ENCODE data around the gene MAPKBP1. TPM values are rescaled to one million over a fixed set of nuclear protein-coding genes. Genes with fewer than 3 reads are reported as not detected.

MAPKBP1 gene
- total RNA-seq, 4 donors from 2014 or later, result 18.4 to 37.6 (median 29.8) TPM

DNA sequence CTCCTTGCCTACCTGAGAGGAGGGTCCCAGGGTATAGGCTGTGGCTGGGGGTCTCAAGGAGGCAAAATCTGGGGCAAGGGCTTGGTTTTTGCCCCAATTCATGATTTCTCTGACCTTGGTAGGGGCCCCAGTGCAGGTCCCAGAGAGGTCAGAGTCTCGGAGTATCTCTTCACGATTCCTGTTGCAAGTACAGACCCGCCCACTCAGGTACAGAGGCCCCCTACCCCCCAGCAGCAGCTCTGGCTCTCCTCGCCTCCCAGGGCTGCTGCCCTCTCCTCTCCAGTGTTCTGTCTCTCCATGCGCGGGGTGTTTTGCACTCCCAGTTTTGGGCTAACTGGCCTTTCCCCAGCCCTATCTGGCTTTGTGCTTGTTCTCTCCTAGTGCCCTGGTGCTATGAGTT is 48.2 kb downstream of the MAPKBP1 start:
- H3K36me3 ChIP-seq, result peaks cover 66 to 87% (median 66%) of the 10 kb centered on the region in 3 donors

GRCh38 chr15:41822957-41823356 is 48.7 kb downstream of the MAPKBP1 start:
- H3K4me1 ChIP-seq, result peaks cover 5 to 24% (median 6%) of the 10 kb centered on the region in 3 donors
- no peaks in the 10 kb centered on the region for H3K27me3 ChIP-seq
- TF ChIP-seq, protein P1, sequence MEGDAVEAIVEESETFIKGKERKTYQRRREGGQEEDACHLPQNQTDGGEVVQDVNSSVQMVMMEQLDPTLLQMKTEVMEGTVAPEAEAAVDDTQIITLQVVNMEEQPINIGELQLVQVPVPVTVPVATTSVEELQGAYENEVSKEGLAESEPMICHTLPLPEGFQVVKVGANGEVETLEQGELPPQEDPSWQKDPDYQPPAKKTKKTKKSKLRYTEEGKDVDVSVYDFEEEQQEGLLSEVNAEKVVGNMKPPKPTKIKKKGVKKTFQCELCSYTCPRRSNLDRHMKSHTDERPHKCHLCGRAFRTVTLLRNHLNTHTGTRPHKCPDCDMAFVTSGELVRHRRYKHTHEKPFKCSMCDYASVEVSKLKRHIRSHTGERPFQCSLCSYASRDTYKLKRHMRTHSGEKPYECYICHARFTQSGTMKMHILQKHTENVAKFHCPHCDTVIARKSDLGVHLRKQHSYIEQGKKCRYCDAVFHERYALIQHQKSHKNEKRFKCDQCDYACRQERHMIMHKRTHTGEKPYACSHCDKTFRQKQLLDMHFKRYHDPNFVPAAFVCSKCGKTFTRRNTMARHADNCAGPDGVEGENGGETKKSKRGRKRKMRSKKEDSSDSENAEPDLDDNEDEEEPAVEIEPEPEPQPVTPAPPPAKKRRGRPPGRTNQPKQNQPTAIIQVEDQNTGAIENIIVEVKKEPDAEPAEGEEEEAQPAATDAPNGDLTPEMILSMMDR (IDR thresholded peaks at IDR 0.05), result no peak
- no peak overlapping the region for H3K27ac ChIP-seq
- DNase-seq, result no peak
- H3K36me3 ChIP-seq, result peaks cover 61 to 82% (median 62%) of the 10 kb centered on the region in 3 donors
- intact Hi-C loops (cut with DNase I), result no loop called here
- no peaks in the 10 kb centered on the region for H3K9me3 ChIP-seq
- no peak overlapping the region for H3K4me3 ChIP-seq
- WGBS, 2 donors, result 67 to 79% methylated on average over 1 to 2 of the region's 6 CpGs

More for the DNA sequence above, 48.2 kb downstream of the MAPKBP1 start:
- TF ChIP-seq, protein P1 (IDR thresholded peaks at IDR 0.05), result no peak
- no peak for TF ChIP-seq POLR2A (IDR thresholded peaks at IDR 0.05)
- intact Hi-C loops (cut with DNase I), result no loop called here
- no peak for DNase-seq
- Histone ChIP-seq H3K4me1 (peaks cover 3 to 21% (median 5%) of the 10 kb centered on the region in 3 donors), H3K27me3 (no peaks in the 10 kb centered on the region), H3K9me3 (no peaks in the 10 kb centered on the region), H3K27ac (no peak overlapping the region), H3K4me3 (no peak overlapping the region)
- WGBS, 2 donors, result 82 to 89% methylated on average over 6 of the region's 6 CpGs

DNA sequence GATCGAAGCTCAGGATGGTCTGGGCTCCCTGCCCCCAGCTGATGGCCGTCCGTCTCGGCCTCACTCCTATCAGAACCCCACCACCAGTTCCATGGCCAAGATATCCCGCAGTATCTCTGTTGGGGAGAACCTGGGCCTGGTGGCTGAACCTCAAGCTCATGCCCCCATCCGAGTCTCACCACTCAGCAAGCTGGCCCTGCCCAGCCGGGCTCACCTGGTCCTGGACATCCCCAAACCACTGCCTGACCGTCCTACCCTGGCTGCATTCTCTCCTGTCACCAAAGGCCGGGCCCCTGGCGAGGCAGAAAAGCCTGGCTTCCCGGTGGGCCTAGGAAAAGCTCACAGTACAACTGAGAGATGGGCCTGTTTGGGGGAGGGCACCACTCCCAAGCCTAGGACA is 49.2 kb downstream of the MAPKBP1 start:
- WGBS, 2 donors, result 100% methylated on average over 2 to 4 of the region's 11 CpGs
- Histone ChIP-seq H3K9me3 (no peaks in the 10 kb centered on the region), H3K27ac (no peak overlapping the region), H3K36me3 (peaks cover 56 to 76% (median 56%) of the 10 kb centered on the region in 3 donors), H3K4me1 (peaks cover 5 to 26% (median 6%) of the 10 kb centered on the region in 3 donors), H3K27me3 (no peaks in the 10 kb centered on the region), H3K4me3 (no peak overlapping the region)
- no peak for TF ChIP-seq POLR2A (IDR thresholded peaks at IDR 0.05)
- TF ChIP-seq, protein P1 (IDR thresholded peaks at IDR 0.05), result no peak
- DNase-seq, result no peak
- intact Hi-C loops (cut with DNase I), result no loop called here

- H3K27me3 ChIP-seq, result no peaks in the 10 kb centered on the region
- intact Hi-C loops (cut with DNase I), result no loop called here
- WGBS, 2 donors, result 92 to 97% methylated on average over 5 to 7 of the region's 19 CpGs
- H3K27ac ChIP-seq, result no peak overlapping the region
- no peak for TF ChIP-seq POLR2A (IDR thresholded peaks at IDR 0.05)
- TF ChIP-seq, protein P1 (IDR thresholded peaks at IDR 0.05), result no peak
- H3K36me3 ChIP-seq, result peaks cover 49 to 69% (median 51%) of the 10 kb centered on the region in 3 donors
- no peaks in the 10 kb centered on the region for H3K9me3 ChIP-seq
- DNase-seq, result no peak
- no peak overlapping the region for H3K4me3 ChIP-seq
- peaks cover 6 to 33% (median 11%) of the 10 kb centered on the region in 3 donors for H3K4me1 ChIP-seq
Measured at GRCh38 chr15:41824062-41824745, 49.9 kb downstream of the MAPKBP1 start.

- intact Hi-C loops (cut with DNase I), result no loop called here
- peaks cover 13 to 41% (median 20%) of the 10 kb centered on the region in 3 donors for H3K4me1 ChIP-seq
- no peaks in the 10 kb centered on the region for H3K9me3 ChIP-seq
- no peak for TF ChIP-seq POLR2A (IDR thresholded peaks at IDR 0.05)
- TF ChIP-seq, protein P1 (IDR thresholded peaks at IDR 0.05), result no peak
- WGBS, 2 donors, result 77% methylated on average over 3 of the region's 10 CpGs; no CpG with 5 or more reads in 1 of the 2 donors
- H3K27ac ChIP-seq, result no peak overlapping the region
- peaks cover 40 to 60% (median 46%) of the 10 kb centered on the region in 3 donors for H3K36me3 ChIP-seq
- H3K4me3 ChIP-seq, result no peak overlapping the region
- H3K27me3 ChIP-seq, result no peaks in the 10 kb centered on the region
- no peak for DNase-seq
Measured at GRCh38 chr15:41825145-41825544, 50.9 kb downstream of the MAPKBP1 start.
